Umbilical cord (tissue), 2 donors: ENCODE results near the gene TDP2. TPM values are rescaled to one million over a fixed set of nuclear protein-coding genes. Genes with fewer than 3 reads are reported as not detected.

ENCODE experiments used
- DNase-seq: peaks from one replicate; pipeline ENCODE4 v3.0.0-alpha.2; 2015; ENCODE audit warnings: low spot score
- total RNA-seq: library from RNA; depleted of rRNA; stranded (reverse); fragments of >200 nt; gene quantifications from one replicate; pipeline ENCODE4 v1.2.3, GENCODE V29; 2014; ENCODE audit warnings: low replicate concordance; ENCODE audit not compliant: insufficient read depth

TDP2 gene, protein sequence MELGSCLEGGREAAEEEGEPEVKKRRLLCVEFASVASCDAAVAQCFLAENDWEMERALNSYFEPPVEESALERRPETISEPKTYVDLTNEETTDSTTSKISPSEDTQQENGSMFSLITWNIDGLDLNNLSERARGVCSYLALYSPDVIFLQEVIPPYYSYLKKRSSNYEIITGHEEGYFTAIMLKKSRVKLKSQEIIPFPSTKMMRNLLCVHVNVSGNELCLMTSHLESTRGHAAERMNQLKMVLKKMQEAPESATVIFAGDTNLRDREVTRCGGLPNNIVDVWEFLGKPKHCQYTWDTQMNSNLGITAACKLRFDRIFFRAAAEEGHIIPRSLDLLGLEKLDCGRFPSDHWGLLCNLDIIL
- total RNA-seq: 19.7 TPM

DNA sequence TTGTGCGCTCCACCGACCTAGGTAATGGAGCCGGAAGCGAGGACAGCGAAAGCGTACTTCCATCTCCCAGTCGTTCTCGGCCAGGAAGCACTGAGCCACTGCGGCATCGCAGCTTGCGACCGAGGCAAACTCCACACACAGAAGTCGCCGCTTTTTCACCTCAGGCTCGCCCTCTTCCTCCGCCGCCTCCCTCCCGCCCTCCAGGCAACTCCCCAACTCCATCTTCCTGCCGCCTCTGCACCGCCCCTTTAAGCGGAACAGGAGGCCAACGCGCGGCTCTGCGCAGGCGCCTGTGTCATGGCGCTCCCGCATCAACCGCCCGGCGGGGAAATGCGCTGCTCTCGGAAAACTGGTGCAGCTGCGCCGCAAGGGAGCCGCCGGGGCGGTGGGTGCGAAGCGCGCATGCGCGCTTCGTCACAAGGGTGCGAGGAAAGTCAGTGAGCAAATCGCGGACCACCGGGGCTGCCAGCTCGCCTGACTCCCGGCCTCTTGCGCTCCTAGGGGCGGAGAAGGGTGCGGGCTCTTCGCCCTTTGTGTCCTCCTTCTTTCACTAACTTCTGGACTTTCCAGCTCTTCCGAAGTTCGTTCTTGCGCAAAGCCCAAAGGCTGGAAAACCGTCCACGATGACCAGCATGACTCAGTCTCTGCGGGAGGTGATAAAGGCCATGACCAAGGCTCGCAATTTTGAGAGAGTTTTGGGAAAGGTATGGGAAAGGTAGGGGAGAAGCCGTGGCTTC lies at the start of gene TDP2, which contains the start of gene ACOT13:
Gene TDP2, minus strand, starts transcription at position 259 of the 737 bp plus-strand sequence. Its CDS starts 37 bp downstream, at position 222.
Gene ACOT13, plus strand, starts transcription at position 437 of the 737 bp plus-strand sequence. Its CDS starts 187 bp downstream, at position 624.
- DNase-seq: peak; percentile 99

DNA sequence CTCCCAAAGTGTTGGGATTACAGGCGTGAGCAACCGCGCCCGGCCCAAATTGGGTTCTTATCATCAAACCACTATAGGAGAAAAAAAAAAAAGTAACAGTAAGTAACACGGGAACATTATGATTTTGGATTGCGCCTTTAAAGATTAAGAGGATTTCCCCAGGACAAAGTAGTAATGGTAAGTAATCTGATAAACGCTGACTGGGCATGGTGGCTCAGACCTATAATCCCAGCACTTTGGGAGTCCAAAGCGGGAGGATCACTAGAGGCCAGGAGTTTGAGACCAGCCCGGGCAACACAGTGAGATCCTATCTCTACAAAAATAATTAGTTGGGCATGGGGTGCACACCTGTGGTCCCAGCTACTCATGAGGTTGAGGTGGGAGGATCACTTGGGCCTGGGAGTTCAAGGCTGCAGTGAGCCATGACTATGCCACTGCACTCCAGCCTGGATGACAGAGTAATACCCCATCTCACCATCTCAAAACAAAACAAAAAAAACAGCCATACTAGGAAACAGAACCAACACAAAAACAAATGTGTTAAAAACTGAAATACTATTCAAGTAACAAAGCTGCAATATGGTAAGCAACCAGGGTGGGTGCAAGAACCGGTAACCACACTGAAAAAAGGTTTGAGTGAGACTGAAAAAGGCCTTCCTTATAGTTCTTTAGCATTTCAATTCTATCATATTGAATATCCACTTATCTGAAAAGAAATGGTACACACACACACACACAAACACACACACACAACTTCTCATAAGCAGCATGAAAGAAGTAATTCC lies 44.0 kb upstream of the TDP2 start:
- no peak for DNase-seq

DNA sequence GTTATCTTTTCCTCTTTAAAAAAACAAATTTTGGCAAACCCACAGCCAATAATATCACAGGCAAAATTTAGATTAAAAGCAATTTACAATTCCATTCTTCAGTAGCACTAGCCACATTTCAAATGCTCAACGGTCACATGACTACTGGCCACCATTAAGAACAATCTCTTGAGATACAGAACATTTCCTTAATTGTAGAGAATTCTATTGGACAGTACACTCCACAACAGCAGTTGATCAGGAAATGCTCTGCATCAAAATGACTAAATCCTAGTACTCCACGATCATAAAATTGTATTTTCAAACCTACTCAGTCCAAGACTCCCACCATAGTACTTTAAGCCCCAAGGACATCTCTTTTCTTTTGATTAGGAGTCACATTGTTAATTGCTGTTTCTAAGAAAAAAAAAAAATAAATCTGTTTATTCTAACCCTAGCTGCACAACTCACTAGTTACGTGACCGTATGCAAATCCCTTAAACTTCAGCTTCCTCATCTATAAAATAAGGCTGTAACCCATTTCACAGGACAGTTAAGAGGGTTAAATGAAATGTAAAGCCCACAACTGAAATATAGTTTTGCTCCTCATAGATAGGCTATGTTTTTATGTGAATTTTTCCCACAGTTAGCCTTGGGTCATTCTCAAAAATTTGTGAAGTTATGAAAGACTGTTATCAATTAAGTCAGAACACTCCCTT lies 42.5 kb upstream of the TDP2 start:
- no peak for DNase-seq

DNA sequence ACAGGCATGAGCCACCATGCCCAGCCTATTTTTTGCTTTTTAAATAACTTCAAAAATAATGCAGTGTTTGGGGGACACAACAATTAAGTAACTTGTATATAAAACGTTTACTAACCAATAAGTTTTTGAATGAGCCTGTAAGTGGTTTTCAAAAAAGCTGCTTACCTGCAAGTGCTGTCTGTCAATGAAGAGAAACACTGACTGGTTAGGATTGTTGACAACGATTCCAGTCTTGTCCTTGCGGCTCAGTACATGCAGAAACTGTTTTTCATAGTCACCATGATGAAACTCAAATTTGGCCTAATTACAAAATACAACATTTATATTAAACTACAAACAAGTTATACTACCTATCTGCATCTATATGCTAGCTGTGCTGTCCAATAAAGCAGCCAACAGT lies 41.9 kb upstream of the TDP2 start:
- DNase-seq: no peak

DNA sequence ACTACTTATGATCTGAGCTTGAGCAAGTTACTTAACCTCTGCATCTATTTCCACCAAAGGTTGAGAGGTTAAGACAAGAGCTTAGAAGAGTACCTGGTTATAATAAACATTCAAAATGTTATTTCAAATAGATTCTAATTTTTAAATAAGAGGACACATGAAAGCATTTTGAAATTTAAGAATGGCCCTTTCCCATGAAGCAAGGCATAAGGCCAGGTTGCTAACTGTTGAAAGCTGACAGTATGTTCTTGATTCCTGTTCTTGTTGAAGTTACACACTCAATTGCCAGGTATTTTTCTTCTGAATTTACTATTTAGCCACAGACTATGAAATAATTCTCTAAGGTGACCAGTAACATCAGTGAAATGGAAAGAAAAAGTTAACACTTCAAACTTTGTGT lies 37.8 kb upstream of the TDP2 start:
- DNase-seq: no peak

DNA sequence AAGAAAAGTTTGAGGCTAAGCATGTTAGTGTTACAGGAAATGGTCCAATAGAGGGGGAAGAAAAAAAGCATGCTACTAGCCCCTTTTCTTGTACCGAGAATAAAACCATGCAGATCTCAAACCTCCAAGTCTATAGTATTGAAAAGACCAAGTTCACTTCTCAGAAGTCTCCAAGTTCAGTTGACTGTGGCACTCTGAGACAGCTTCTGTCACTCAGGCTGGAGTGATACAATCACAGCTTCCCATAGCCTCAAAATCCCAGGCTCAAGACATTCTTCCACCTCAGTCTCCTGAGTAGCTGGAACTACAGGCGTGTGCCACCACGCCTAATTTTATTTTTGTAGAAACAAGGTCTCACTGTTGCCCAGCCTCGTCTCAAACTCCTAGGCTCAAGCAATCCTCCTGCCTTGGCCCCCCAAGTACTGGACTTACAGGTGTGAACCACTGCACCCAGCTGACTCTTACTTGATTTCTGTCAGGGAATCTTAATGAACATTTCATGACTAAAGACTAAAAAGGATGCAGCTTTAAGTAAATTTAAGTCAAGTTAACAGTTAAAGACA lies 36.1 kb upstream of the TDP2 start:
- DNase-seq: no peak

DNA sequence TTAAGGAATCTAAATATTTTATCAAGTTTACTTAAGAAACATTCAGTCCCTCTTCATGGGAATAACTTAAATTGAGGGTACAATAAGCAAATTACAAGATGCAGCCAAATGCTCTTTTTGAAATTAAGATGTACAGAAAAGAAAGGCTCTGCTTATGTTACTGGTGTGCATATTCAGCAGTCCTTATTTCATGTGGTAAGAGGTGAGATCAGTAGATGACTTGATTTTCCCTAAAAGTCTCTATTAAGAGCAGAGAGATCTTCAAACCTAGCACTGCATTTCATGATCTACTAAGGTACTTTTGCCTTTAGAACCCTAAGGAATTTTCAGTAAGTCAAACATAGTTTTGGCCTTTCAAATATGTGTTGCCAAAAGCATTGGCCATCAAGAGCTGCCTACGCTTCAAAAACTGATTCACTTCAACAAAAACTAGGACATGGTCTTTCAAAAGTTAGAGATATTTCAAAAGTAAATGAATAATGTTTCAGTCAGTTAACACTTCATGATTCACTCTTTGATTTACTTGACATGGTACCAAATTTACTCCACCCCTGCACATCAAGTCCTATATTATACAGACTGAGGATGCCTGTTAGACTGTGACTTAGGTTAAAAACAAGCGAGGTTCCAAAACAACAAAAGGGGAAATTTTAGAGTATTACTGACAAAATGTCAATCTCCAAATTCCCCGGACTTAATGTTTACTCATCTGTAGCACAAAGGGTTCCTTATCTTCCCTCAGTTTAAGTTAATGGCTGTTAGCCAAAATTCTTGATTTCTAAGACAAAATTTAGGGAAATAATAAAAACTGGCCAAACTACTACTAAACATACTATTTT lies 33.0 kb upstream of the TDP2 start:
- no peak for DNase-seq

DNA sequence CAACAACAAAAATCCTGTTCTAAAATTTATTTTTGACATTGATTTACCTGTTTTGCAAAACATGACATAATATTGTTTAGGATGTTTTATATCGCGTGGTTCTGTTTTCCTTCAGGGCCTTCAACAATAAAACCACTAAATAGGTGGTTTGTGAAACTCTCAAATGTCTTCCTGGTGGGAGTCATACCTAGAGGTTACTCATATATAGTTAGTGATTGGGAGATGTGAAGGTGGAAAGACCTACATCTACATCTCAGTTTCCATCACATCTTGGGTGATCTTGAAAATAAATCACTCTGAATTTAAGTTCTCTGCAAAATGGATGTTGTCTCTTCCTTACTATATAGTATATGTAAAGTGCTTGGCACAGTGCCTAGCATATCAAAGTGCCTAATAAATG lies 29.4 kb upstream of the TDP2 start:
- DNase-seq: no peak

DNA sequence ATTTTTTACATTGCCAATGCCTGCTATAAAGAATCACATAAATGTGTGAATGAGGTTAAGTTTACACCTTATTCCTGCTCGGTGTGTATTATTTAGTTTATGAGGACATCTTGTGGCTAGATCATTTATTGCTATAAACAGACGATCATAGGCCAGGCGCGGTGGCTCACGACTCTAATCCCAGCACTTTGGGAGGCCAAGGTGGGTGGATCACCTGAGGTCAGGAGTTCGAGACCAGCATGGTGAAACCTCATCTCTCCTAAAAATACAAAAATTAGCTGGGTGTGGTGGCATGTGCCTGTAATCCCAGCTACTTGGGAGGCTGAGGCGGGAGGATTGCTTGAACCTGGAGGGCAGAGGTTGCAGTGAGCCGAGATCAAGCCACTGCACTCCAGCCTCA lies 28.9 kb upstream of the TDP2 start:
- peak; percentile 29 for DNase-seq

DNA sequence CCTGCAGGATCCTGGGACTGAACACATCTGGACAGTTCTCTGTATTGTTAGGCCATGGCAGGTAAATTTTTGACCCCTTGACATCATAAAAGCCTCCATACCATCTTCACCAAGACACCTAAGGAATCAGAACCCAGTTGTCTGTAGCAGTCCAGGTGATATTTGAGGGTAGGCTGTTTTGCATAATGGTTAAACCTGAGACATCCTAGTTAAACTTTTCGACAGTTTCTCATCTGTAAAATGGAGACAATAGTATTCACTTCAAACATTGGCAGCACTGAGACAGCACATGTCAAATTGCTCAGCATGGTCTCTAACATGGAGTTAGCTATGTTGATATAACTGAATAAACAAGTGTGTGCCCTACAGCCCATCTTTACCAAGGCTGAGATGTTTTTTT lies 27.5 kb upstream of the TDP2 start:
- no peak for DNase-seq

DNA sequence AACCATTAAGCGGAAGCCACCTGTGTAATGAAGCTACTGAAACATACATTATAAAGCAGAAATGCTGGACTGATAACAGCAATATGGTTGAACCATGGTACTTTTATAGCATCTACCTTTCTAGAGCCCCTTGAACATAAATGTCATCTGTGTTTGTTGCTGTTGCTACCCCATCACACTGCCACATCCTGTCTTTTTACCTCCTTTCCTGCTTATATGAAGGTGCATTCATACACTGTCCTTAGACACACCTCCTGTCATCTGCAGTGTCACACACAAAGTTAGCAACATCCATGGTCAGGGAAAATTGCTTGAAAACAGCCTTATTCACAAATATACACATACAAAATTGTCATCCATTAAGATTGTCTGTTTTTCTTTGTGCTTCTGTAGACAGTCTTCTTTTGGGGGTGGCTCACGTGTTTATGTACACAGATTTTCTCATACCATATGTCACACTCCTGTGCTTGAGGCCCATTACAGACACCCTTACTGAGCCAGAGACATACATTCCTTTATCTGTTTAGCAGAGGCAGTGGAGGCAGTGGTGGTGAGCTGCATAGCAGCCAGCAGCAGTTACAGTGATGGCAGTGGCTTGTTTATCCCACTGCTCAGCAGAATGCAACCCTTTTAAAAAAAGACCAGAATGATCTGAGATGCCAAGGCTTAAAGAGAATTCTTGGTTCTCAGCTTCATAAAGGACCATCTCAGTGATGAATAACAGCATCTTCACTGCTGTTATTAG lies 26.3 kb upstream of the TDP2 start:
- no peak for DNase-seq

DNA sequence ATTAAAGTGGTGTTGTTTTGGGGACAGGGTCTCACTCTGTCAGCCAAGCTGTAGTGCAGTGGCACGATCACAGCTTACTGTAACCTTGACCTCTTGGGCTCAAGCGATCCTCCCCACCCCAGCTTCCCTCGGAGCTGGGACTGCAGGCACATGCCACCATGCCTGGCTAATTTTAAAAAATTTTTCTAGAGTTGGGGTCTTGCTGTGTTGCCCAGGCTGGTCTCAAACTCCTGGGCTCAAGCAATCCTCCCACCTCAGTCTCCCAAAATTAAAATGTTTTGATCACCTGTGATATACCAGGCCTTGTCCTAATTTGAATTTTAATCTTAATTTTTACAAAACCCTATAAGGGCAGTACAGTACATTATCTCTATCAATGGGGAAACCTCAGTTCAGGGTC lies 25.7 kb upstream of the TDP2 start:
- DNase-seq: no peak

DNA sequence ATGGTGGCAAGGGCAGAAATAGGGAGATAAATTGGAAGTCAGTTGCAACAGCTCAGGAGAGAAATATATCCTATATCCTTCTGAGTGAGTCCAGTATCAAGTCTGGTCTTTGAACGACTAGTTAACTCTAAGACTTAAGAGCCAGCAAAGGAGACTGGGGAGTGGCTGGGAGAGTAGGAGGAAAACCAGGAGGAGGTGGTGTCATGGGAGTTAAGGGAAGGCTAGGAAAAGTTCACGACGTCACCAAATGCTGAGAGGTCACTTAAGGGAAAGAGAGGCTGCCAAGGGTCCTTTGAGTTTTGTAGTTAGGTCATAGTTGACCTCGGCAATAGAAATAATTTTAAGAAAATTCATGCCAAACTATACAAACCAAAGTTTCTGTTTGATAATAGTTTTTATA lies 25.3 kb upstream of the TDP2 start:
- no peak for DNase-seq

DNA sequence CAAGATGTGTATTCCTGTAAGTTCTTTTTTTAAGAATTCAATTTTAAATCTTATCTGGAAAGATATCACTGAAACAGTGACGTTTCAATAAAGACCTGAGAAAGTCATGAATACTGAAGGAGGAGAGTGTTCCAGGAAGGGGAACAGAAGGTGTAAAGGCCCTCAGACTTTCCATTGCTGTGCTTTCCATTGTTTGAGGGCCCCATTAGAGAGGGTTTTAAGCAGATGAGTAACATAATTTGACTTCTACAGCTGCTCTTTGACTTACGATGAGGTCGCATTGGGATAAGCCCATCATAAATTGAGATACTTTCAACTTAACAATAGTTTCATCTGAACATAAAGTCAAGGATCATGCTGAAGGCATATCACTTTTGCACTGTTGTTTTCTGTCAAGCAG lies 24.9 kb upstream of the TDP2 start:
- DNase-seq: no peak

DNA sequence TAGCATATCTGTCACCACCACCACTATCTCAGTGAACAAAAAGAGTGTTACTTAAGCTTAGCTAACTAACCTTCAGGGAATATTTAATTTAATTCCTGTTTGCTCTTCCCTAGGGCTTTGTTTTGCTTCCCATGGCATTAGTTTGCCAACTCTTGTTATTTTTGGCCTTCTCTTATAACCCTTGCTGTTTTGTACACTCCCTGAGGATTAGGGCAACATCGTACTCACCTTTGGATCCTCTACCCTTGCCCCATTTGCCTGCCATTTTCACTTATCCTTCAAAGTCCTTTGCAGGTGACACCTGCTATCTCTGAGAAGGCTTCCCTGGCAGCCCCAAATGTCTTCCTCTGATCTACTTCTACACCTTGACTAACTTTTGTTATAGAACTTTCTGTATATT lies 23.9 kb upstream of the TDP2 start:
- DNase-seq: no peak

DNA sequence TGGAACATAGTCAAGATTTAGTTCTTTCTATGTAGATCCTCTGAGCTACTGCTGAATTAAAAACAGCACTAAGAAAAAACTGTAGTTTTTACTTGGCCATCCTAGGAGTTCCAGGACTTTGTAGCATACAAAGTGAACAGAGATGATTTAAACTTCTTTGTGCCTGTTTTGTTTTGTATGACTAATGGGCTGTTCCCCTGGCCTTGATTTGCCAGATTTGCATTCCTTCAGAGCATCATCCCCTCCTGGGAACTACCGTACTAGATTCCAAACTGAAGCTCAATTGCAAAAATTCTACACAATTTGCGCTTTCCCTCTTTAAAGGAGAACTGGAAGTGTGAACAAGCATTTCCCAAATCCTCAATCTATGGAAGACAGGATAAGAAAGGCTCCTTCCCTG lies 23.3 kb upstream of the TDP2 start:
- no peak for DNase-seq

DNA sequence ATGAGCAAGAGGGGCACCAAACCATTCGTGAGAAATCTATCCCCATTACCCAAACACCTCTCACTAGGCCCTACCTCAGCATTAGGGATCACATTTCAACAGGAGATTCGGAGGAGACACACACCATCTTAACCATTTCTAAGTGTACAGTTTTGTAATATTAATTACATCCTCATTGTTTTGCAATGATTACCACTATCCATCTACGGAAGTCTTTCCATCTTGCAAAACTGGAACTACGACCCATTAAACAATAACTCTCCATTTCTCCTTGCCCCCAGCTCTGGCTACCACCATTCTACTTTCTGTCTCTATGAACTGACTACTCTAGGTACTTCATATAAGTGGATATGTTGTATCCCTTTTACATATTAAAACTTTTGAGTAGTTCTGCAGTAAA lies 20.2 kb upstream of the TDP2 start:
- no peak for DNase-seq

DNA sequence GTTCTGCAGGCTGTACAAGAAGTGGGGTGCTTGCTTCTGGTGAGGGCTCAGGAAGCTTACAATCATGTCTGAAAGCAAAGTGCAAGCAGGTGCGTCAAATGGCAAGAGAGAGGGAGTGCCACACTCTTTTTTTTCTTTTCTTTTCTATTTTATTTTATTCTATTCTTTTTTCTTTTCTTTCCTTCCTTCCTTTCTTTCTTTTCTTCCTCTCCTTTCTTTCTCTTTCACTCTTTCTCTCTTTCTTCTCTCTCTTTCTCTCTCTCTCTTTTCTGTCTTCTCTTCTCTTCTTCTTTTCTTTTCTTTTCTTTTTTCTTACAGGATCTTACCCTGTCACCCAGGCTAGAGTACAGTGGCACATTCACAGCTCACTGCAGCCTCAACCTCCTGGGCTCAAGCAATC lies 19.7 kb upstream of the TDP2 start:
- no peak for DNase-seq
